Activated CD4-positive, alpha-beta T cell treated with anti-CD3 and anti-CD28 coated beads, Interleukin-2, Interleukin-4, amounts not matched to agents 100 ng/mL and 50 ng/mL, durations not matched to agents 16 hours and 8 hours (primary cell): ENCODE results near the gene FBXL14.

ENCODE experiments used
- DNase-seq: peaks from one replicate; pipeline ENCODE4 v3.0.0-alpha.2; 2020; ENCODE audit warnings: low spot score

FBXL14 gene

DNA sequence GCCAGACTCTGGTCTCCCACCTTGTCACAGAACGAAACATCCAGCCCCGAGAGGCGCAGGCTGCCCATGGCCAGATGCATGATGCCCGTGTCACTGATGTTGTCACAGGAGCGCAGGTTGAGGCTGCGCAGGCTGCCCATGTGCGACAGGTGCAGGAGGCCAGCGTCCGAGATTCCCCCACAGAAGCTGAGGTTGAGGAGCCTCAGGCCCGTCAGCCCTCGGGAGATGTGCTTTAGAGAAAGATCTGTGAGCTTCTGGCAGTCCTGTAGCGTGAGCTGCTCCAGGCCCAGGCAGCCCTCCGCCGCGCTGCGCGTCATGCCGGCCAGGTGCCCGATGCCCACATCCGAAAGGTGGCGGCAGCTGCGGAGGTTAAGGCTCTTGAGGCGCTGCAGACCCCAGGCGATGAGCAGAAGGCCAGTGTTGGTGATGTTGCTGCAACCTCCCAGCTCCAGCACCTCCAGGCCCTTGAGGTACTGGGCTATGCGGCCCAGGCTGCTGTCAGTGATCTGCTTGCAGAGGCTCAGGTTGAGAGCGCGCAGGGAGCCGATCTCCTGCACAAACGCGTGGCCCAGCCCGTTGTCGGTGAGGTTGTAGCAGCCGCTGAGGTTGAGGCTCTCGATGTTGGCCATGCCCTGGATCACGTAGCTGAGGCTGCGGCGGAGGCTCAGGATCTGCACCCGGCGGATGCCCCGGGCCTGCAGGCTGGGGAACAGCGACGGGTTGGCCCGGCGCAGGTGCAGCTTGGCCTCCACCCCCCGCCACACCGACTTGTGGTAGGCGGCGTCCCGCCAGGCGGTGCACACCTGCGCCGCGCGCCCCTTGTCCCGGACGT lies 991 bp downstream of the FBXL14 start:
- DNase-seq, result peak; percentile 38

DNA sequence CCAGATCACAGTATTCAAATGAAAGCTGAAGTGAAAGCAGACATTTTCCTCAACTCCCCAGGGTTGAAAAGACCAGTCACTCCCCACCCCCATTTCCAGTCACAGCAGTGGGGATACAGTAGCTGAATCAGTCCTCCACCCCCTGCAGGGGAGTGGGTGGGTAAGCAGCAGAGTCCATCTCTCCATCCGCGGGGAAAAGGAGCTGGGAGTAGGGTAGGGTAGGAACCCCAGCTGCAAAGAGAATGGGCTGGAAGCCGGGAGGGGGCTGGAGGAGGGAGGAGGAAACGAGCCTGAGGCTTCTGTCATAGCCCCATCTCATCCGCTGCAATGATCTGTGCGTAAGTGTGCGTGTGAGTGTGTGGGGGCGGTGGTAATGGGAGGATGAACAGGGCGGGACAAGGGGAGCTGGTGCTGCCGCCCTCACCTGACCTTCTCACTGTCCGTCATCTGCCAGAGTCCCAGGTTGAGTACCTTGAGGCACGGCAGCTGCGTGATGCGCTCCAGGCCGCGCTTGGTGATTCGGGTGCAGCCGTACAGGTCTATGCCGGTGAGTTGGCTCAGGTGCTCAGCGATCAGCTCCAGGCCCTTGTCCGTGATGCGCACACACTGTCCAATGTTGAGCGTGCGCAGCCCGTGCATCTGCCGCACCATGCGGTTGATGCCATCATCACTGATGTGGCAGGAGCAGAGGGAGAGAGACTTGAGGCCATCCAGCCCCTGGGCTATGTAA lies 1.8 kb downstream of the FBXL14 start:
- DNase-seq, result peak; percentile 66

DNA sequence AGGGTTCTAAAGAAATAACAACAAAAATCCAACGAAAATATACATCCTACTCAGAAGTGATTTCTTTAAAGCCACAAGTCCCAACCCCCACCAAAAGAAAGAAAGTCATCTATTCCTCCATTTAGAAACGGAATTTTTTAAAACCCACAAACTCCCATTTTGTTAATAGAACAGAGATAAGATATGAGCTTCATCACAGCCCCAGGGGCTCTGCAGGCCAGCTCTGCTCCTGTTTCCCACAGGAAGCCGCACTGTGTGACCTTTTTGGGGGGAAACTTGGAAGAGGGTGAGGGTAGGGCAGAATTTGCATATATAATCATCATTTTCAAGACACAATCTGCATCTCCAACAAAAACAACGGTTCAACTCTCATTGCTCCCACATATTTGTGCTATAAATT lies 2.8 kb downstream of the FBXL14 start:
- DNase-seq, result no peak

DNA sequence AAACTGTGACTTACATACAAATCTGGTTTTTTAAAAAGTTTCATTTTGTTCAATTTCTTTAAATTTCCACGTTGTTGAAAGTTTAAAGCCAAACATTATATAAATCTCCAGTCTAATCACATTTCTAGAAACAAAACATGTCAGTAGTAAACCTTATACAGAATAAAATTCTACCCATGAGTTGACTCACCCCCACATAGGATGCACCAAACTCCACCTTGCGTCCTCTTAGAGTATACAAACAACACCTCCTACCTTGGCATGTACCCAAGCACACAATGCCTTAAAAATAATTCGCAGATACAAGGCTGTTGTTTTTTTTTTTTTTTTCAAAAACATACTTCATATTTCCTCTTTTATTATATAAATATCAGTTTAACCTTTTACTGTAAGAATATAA lies 3.3 kb downstream of the FBXL14 start:
- DNase-seq, result peak; percentile 58

DNA sequence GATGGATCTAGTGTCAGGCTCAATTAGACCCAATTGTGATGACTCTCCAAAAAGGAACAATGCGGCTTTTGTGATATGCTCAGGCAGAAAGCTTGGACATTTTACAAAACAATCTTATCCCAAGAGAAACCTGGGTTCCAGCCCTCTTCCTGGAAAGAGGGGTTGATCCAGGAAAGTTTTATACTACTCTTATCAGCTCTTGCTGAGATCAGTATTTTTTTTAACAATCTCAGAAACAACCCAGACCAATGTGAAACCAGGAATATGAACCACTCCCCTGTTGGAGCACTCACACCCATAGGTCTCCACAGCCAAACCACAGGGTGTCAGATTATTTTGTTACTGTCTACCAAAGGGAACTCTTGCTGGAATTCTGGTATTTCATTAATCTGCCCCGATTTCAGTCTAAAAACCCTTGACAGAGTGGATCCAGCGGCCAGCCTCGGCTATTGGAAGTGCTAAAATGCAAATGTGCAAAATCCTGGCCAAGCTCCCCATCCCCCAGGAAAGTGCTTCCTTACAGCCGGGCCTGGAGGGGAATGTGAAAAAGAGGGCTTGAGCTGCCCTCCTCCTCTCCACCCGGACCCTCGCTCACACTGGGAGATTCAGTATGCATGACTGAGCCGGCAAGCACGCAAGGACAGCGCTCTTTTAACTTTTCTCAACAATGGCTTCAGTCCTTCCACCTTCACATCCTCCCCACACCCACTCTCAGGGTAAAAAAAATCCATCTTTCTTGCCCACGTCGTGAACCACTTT lies 4.0 kb downstream of the FBXL14 start:
- no peak for DNase-seq

DNA sequence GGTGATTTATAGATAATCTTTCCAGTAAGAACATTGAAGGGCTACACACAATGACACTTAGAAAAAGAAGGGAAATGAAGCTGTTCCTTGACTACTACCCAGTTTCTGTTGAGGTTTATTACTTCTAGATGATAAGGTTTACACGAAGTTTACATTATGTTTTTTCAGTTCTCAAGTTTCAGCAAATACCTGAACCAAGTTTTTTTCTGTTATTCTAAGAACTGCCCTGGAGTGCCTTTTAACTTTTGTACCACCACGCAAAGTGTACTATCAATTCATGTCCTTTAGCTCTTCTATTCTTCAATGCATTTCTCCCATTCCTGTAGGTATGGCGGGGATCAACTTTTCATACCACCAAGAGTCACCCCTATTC lies 5.8 kb downstream of the FBXL14 start:
- no peak for DNase-seq

DNA sequence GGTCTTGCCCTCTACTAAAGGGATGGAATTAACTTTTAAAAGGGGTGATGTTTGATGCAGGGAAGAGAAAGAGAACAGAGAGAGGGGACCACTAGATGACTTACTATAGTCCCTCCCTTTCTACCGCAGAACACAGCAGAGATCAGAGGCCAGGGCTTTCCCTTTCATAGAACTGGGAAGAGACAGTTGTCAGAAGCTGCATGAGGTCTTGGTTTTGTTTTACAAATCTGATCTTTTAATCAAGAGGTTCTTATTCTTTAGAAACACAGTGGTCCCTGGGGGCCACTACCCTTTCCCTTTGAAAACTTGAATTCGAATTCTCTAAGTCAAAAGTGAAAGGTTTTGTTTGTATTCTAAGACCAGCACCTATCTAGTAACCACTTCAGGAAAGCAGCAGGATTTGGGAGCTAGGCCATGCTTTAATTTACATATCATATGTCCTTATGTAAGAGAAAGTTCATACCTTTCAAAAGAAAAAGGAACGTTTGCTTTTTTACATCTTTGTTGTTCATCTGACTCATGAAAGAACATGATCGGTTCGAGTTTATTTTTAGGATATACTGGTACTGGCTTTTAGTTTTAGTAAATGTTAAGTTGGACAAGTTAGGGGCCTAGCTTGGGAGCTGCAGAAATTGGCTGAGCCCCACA lies 6.3 kb downstream of the FBXL14 start:
- DNase-seq, result no peak

DNA sequence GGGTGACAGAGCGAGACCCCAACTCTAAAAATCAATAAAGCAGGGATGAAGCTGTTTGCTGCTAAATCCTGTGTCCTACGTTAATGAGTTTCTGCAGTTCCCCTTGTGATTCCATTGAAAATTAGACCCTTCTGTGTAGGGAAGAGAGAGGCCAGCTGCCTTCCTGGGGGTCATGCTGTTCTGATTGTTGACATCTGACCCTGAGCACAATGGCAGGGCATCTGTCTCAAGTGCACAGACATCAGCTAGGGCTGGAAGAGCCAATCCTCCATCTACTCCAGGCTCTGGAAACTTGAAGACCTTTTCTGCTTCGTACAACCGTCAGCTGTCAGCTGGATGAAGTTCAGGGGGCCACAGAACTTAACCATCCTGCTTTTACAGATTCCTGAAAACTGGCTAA lies 10.1 kb downstream of the FBXL14 start:
- no peak for DNase-seq

DNA sequence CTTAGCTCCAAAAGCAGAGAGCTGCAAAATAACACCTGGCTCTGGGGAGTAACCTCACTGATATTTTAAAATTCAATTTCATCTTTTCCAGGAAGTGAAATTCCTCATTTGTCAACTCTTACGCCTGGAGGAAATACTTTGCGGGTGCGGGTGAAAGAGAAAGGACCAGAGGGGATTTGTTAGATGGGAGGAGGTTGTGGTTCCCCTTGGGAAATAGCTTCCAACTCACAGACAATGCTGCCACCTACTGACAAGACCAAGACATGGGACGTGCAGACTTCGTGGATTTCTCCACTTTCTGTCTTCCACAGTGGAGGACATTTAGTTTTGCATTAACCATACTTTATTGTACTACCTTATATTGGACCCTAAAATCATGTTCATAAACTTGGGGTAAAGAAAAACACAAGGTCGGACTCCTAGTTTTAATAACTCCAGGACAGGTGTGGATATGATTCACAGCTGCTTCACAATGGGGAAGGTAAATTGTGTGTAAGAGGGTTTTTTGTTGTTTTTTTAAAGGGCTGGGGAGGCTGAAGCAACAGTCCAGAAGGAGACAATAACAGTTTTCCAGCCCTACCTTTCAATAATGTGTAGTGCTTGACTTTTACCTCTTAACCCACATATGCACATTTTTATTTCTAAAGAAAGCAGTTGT lies 10.8 kb downstream of the FBXL14 start:
- peak; percentile 77 for DNase-seq

DNA sequence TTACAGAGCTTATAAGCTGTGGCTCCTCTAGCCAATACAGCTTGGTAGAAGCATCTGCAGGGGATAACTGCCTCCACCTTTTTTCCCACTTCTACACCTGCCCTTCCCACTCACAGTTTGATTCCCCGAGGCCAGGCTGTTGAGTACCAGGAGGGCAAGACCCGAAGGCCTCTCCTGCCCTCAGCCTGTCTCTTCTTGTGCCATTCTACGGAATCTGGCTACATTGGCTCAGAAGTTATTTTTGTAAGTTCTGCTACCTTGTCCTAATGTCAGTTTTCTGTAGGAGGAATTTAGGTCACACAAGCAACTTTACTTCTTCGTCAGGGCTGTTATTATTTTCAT lies 11.7 kb downstream of the FBXL14 start:
- no peak for DNase-seq

DNA sequence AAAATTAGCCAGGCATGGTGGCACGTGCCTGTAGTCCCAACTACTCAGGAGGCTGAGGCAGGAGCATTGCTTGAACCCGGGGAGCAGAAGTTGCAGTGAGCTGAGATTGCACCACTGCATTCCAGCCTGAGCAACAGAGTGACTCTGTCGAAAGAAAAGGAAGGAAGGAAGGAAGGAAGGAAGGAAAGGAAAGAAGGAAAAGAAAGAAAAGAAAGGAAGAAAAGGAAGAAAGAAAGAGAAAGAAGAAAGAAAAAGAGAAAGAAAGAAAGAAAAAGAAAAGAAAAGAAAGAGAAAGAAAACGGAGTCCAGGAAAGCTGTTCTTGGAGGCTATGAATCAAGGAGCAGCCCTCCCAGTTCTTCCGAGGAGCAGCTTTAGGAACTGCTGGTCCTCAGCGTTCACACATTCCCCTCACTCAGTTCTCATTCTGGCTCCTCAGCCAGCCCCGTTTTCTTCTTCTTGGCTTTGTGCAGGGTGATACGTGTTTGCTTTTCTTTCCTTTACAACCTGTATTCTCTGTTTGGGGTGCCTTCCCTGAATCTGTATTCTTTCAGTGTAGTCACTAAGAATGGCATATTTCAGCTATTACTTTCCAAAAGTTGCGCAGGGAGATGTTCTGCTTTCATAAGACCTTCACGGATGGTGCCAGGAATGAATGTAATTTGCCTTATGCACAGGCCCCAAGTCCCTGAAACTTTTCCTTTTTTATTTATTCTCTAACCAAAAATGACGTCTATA lies 12.2 kb downstream of the FBXL14 start:
- no peak for DNase-seq

DNA sequence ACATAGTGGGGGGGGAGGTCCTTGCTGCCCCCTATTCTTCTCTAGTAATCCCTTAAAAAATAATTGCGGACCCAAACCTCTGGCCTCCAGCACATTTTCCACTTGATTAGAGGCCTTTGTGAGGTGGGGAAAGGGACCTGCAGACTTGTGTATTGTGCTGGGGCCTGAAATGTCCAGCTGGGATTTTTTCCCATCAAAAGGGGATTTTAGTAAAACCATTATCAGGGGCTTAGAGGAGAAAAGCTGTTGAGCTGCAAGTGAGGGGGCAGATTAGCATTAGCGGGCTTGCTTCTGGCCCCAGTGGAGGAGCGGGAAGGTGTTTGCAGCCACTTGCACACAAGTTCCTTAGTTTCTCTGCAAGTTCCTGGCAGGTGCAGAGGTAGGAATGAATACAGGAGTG lies 13.9 kb downstream of the FBXL14 start:
- no peak for DNase-seq

DNA sequence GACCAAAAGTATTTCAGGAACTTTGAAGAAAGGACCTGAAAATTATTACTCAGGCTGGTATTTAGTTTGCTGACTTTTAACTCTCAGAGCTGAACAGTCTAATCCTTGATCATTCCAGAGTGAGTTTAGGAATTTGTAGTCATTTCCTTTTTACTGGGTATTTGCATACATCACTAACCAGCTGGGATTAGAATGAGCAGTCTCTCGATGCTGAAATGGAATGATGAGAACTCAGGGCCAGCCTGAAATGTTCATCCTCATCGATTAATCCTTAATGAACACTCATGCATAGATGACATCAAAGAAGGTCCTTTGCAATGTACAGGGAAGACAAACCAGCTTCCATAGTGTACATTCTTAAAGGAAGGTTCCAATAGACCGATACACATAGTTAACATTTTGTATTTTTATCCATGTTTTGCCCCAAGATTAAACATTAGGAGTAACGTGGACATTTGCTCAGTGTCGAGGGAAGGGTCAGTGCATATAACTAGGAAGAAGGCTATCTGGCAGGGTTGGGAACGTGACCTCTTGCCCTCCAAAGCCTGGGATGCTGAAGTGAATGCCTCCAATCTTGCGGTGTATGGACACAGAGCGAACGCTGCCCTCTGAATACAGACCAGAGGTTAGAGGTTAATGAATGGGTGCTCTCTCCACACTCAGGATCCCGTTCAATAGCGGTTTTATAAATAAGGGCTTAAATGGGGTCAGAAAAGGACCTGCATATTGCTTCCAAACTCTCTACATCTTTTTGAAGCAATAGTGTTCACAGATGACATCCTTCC lies 14.5 kb downstream of the FBXL14 start:
- no peak for DNase-seq

DNA sequence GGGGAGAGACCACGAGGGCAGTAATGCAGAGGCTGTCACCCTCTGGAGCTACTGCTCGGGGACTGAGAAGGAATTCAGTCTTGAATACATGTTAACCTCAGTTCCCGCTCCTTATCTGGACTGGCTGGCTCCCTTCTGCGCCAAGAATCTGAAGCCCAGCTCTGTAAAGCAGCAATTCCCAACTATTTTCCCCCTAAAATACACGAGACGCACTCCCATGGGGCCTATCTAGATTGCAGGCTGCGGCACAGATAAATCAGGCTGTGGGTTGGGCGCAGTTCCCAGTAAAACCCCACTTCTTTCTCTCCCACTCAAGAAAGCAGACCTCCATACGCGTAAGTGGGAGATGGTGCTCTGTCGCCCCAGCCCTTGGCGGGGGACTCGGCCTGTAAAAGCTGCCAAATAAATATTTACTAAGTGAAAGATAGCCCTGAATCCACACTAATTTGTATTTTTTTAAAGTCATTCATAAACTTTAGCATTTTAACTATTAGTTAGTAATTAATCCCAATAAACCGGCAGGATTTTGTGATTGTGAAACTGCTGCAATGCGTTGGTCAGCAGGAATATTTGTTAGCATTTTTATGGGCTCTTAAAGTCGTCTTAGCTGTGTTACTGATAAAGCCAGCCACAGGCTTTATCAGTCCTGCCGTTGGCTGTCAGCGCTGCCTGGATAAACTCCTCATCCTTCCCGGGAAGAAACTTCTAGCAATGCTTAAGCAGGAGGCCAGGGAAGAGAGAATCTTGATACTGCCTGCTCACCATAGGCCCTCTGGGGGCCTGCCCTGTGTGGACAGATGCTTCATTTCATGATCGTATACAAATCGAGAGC lies 17.8 kb downstream of the FBXL14 start:
- DNase-seq, result no peak

DNA sequence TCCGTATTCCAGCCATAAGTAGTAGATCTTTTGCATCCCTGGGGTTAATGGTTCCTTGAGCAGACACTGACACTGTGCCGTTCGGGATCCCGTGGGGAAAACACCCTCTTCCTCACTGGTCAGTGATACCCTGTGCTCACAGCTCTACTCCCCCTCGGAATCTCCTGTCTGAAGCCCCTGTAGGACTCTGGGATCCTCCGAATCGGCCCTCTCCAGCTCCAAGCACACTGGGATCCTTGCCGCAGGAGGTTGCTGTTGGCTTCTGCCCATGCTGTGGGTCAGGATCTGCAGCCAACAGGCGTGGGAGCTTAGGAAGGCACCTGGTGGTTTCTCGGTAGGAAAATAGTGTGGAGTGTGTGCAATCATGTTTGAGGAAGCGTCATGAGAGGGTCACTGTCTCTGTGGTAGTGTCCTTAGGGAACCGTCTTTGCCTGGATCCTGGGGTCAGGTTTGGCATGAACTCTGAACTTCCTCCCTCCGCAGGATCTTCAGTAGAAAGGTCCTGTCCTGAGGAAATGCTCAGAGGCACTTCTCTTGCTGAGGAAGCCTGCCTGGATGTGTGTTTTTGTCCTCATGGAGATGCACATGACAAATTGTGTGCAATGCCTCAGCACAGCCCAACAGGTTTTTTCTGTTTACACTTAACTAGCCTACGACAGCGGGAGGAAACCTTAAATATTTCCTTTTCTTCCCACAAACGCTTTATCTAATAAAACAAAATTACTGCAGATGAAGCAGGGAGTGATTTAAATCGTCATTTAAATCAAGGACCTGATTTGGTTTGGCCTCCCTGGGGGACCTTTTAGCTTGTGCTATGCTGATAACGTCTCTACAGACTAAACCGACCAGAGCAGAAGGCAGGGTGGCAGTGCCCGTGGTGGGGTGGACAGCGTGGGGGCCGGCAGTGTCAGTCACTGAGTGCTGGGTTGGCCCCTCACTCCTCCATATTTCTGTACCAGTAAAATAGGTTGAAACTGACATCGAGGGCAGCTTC lies 18.7 kb downstream of the FBXL14 start:
- no peak for DNase-seq

DNA sequence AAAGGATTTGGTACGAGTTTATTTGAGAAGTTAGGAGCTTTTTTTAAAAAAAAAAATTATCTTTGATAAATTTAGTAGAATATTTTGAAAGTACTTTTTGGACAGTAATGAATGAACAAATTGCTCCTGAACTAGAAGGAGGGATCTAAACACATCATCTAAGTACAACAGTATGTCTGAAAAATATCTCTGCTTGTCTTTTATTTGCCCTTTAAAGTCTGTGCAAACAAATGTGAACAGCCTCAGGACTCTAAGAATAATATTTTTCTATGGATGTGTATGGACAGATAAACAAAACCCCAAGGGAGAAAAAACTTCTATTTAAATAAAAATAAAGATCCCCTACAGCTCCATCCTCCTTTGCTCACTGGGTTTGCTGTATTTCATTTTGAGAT lies 19.5 kb downstream of the FBXL14 start:
- DNase-seq, result no peak

DNA sequence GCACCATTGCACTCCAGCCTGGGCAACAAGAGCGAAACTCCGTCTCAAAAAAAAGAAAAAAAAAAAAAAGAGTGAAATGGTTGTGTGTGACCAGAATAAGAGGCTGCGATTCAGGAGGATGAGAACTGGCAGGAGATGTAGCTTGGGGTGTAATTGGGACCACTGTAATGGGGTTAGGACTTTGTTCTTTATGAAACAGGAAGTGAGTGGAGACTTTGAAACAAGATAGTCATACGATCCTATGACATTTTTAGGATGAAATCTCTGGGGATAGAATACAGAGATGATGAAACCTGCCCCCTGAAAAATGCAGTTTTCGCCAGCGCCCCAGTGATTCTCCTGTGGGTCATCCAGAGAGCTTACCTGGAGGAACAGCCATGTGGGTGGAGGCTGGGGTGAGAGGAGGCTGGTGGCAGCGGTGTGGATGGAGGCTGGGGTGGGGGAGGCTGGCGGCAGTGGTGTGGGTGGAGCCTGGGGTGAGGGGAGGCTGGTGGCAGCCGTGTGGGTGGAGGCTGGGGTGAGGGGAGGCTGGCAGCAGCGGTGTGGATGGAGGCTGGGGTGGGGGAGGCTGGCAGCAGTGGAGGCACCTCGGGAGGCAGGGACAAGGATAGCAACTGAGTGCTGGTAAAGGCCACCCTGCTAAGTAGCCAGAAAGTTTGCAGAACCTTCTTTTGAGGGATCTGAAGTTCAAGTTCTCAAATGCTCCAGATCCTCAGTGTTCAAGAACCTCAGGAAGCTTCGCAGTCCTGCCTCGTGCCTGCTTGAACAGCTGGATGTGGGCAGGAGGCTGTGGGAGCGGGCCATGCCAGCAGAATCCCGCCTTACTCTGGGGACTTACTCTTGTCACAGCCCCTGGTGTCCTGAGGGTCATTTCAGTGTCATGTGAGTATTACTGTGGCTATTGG lies 20.2 kb downstream of the FBXL14 start:
- DNase-seq, result no peak
